IPS DF 6.9 (cell line): ENCODE measurements around the gene GOLPH3L.

ENCODE experiments used
- DNase-seq: peaks from one replicate; pipeline ENCODE4 v3.0.0-alpha.2; 2013; ENCODE audit warnings: low read depth, low spot score
- H3K27ac ChIP-seq: one replicate; pipeline ENCODE4 v1.5.1; 2013; ENCODE audit warnings: low read length, control low read depth
- H3K27me3 ChIP-seq: 2 replicates; pipeline ENCODE4 v1.6.1; 2013; ENCODE audit warnings: mild to moderate bottlenecking, low read length; ENCODE audit not compliant: control insufficient read depth, insufficient read depth
- H3K36me3 ChIP-seq: 2 replicates; pipeline ENCODE4 v1.6.1; 2013; ENCODE audit warnings: low read length; ENCODE audit not compliant: control insufficient read depth, insufficient read depth
- H3K4me1 ChIP-seq: 2 replicates; pipeline ENCODE4 v1.6.1; 2013; ENCODE audit warnings: low read length; ENCODE audit not compliant: control insufficient read depth, insufficient read depth
- H3K4me3 ChIP-seq: 2 replicates; pipeline ENCODE4 v1.5.1; 2013; ENCODE audit warnings: mild to moderate bottlenecking, low read length
- H3K9me3 ChIP-seq: 2 replicates; pipeline ENCODE4 v1.6.1; 2013; ENCODE audit warnings: low read length, inconsistent platforms; ENCODE audit not compliant: control insufficient read depth, insufficient read depth
- WGBS: extraction: QIAGEN DNeasy Blood & Tissue Kit; methylation state at CpG from one replicate; pipeline ENCODE4 v1.1.7; 2013; ENCODE audit warnings: mixed read lengths, missing lambda C conversion rate; ENCODE audit not compliant: insufficient read length, insufficient coverage; 5-methylcytosine and 5-hydroxymethylcytosine counted together

GOLPH3L gene

GRCh38 chr1:150696590-150696989, 364 bp downstream of the GOLPH3L start:
- no peak overlapping the region for H3K27ac ChIP-seq
- no CpG with 5 or more reads among the region's 6 CpGs for WGBS
- H3K36me3 ChIP-seq, result no peaks in the 10 kb centered on the region
- H3K27me3 ChIP-seq, result no peaks in the 10 kb centered on the region
- no peaks in the 10 kb centered on the region for H3K9me3 ChIP-seq
- DNase-seq, result no peak
- H3K4me3 ChIP-seq, result peak overlapping the region; percentile 94; the same call in 1 of the 2 replicates
- H3K4me1 ChIP-seq, result no peaks in the 10 kb centered on the region

- H3K36me3 ChIP-seq, result no peaks in the 10 kb centered on the region
- no peak for DNase-seq
- WGBS, result no CpG with 5 or more reads among the region's 1 CpG
- H3K27me3 ChIP-seq, result no peaks in the 10 kb centered on the region
- H3K9me3 ChIP-seq, result no peaks in the 10 kb centered on the region
- H3K4me3 ChIP-seq, result peak overlapping the region; percentile 24; the same call in 1 of the 2 replicates
- no peak overlapping the region for H3K27ac ChIP-seq
- H3K4me1 ChIP-seq, result no peaks in the 10 kb centered on the region
These were observed 792 bp downstream of the GOLPH3L start for GRCh38 chr1:150696162-150696561.

- Histone ChIP-seq H3K27ac (no peak overlapping the region), H3K4me3 (no peak overlapping the region), H3K4me1 (no peaks in the 10 kb centered on the region), H3K9me3 (no peaks in the 10 kb centered on the region), H3K36me3 (no peaks in the 10 kb centered on the region), H3K27me3 (no peaks in the 10 kb centered on the region)
- no CpG with 5 or more reads among the region's 4 CpGs for WGBS
- DNase-seq, result no peak
These were observed 1.4 kb downstream of the GOLPH3L start for GRCh38 chr1:150695561-150695960.

GRCh38 chr1:150692720-150693119, 4.2 kb downstream of the GOLPH3L start:
- no peak overlapping the region for H3K27ac ChIP-seq
- H3K36me3 ChIP-seq, result no peaks in the 10 kb centered on the region; the same call in 1 of the 2 replicates
- no peaks in the 10 kb centered on the region for H3K27me3 ChIP-seq
- H3K4me1 ChIP-seq, result no peaks in the 10 kb centered on the region
- no peak overlapping the region for H3K4me3 ChIP-seq
- H3K9me3 ChIP-seq, result no peaks in the 10 kb centered on the region
- no peak for DNase-seq
- WGBS, result no CpG with 5 or more reads among the region's 3 CpGs

- Histone ChIP-seq H3K4me1 (no peaks in the 10 kb centered on the region), H3K36me3 (no peaks in the 10 kb centered on the region; the same call in 1 of the 2 replicates), H3K9me3 (no peaks in the 10 kb centered on the region), H3K4me3 (no peak overlapping the region), H3K27me3 (no peaks in the 10 kb centered on the region), H3K27ac (no peak overlapping the region)
- DNase-seq, result no peak
- no CpG with 5 or more reads among the region's 1 CpG for WGBS
These were observed 8.2 kb downstream of the GOLPH3L start for GRCh38 chr1:150688763-150689162.

GRCh38 chr1:150686275-150686674, 10.7 kb downstream of the GOLPH3L start:
- H3K27me3 ChIP-seq, result no peaks in the 10 kb centered on the region
- H3K36me3 ChIP-seq, result no peaks in the 10 kb centered on the region; the same call in 1 of the 2 replicates
- H3K9me3 ChIP-seq, result no peaks in the 10 kb centered on the region
- no peak overlapping the region for H3K4me3 ChIP-seq
- no peak overlapping the region for H3K27ac ChIP-seq
- WGBS, result no CpG with 5 or more reads among the region's 3 CpGs
- no peak for DNase-seq
- no peaks in the 10 kb centered on the region for H3K4me1 ChIP-seq

- no peaks in the 10 kb centered on the region for H3K9me3 ChIP-seq
- peak; percentile 7 for DNase-seq
- H3K4me1 ChIP-seq, result no peaks in the 10 kb centered on the region
- H3K4me3 ChIP-seq, result no peak overlapping the region
- no CpG with 5 or more reads among the region's 1 CpG for WGBS
- H3K36me3 ChIP-seq, result no peaks in the 10 kb centered on the region; the same call in 1 of the 2 replicates
- H3K27ac ChIP-seq, result no peak overlapping the region
- H3K27me3 ChIP-seq, result no peaks in the 10 kb centered on the region
These were observed 13.0 kb downstream of the GOLPH3L start for GRCh38 chr1:150683914-150684313.

GRCh38 chr1:150678988-150679387, 18.0 kb downstream of the GOLPH3L start:
- Histone ChIP-seq H3K27me3 (no peaks in the 10 kb centered on the region), H3K27ac (no peak overlapping the region), H3K36me3 (no peaks in the 10 kb centered on the region), H3K4me1 (no peaks in the 10 kb centered on the region), H3K4me3 (no peak overlapping the region), H3K9me3 (no peaks in the 10 kb centered on the region)
- no CpG with 5 or more reads among the region's 1 CpG for WGBS
- DNase-seq, result no peak

GRCh38 chr1:150674881-150675280, 22.1 kb downstream of the GOLPH3L start:
- WGBS, result no CpG with 5 or more reads among the region's 4 CpGs
- no peak overlapping the region for H3K4me3 ChIP-seq
- no peaks in the 10 kb centered on the region for H3K9me3 ChIP-seq
- no peak overlapping the region for H3K27ac ChIP-seq
- no peaks in the 10 kb centered on the region for H3K27me3 ChIP-seq
- DNase-seq, result no peak
- no peaks in the 10 kb centered on the region for H3K36me3 ChIP-seq
- no peaks in the 10 kb centered on the region for H3K4me1 ChIP-seq

GRCh38 chr1:150663321-150663720, 33.6 kb downstream of the GOLPH3L start:
- no peaks in the 10 kb centered on the region for H3K27me3 ChIP-seq
- H3K4me1 ChIP-seq, result no peaks in the 10 kb centered on the region
- H3K4me3 ChIP-seq, result no peak overlapping the region
- H3K27ac ChIP-seq, result no peak overlapping the region
- peaks cover 2% of the 10 kb centered on the region; the same call in 1 of the 2 replicates for H3K36me3 ChIP-seq
- WGBS, result no CpG with 5 or more reads among the region's 7 CpGs
- no peaks in the 10 kb centered on the region for H3K9me3 ChIP-seq
- DNase-seq, result no peak

- Histone ChIP-seq H3K36me3 (peaks cover 2% of the 10 kb centered on the region; the same call in 1 of the 2 replicates), H3K4me1 (no peaks in the 10 kb centered on the region), H3K27me3 (no peaks in the 10 kb centered on the region), H3K4me3 (no peak overlapping the region), H3K9me3 (no peaks in the 10 kb centered on the region), H3K27ac (no peak overlapping the region)
- no CpG with 5 or more reads among the region's 9 CpGs for WGBS
- no peak for DNase-seq
These were observed 34.1 kb downstream of the GOLPH3L start for GRCh38 chr1:150662811-150663210.
